Activated naive CD8-positive, alpha-beta T cell treated with anti-CD3 and anti-CD28 coated beads for 36 hours (primary cell): Measurements from ENCODE around the gene FGD5. TPM values are rescaled to one million over a fixed set of nuclear protein-coding genes. Genes with fewer than 3 reads are reported as not detected.

ENCODE experiments used
- DNase-seq: peaks from one replicate; pipeline ENCODE4 v3.0.0; 2021
- H3K27ac Mint-ChIP-seq: one replicate; pipeline ENCODE4 v1.8.0; 2022; ENCODE audit warnings: mild to moderate bottlenecking, moderate library complexity, mixed read lengths
- H3K27me3 Mint-ChIP-seq: one replicate; pipeline ENCODE4 v1.8.0; 2022; ENCODE audit warnings: mild to moderate bottlenecking, mixed read lengths
- H3K36me3 Mint-ChIP-seq: one replicate; pipeline ENCODE4 v1.8.0; 2021; ENCODE audit warnings: mild to moderate bottlenecking, mixed read lengths
- H3K4me1 Mint-ChIP-seq: one replicate; pipeline ENCODE4 v1.8.0; 2021; ENCODE audit warnings: mixed read lengths
- H3K4me3 Mint-ChIP-seq: one replicate; pipeline ENCODE4 v1.8.0; 2022; ENCODE audit warnings: mild to moderate bottlenecking, moderate library complexity, mixed read lengths
- H3K9me3 Mint-ChIP-seq: one replicate; pipeline ENCODE4 v1.8.0; 2022; ENCODE audit warnings: mixed read lengths
- total RNA-seq, 2 experiments: library from RNA; stranded (reverse); gene quantifications; one replicate each; pipeline ENCODE4 v1.2.3, GENCODE V29; 2021

The FGD5 gene
- total RNA-seq, 2 experiments from 2014 or later, result 0.22 to 0.27 TPM

DNA sequence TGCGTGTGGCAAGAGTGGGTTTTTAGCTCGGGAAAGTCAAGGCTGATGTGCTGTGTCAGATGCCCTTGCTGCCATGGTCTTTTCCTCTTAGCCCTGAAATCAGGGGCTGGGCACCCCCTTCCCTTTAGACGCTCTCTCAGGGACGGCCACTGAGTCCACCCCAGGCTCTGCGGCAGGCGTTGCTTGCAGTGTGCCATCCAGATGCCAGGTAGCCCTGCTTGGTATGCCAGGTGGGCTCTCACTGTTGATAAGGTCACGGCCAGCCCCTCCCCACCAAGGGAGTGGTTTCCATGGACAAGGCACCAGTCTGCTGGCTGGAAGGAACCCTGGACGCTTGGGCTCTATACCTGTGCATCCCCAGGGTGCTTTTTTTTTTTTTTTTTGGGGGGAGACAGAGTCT is 24.6 kb downstream of the FGD5 start:
- DNase-seq, result no peak
- Mint-ChIP-seq H3K9me3 (no peaks in the 10 kb centered on the region), H3K4me3 (no peak overlapping the region), H3K27me3 (no peaks in the 10 kb centered on the region), H3K27ac (no peak overlapping the region), H3K4me1 (peaks cover 7% of the 10 kb centered on the region), H3K36me3 (no peaks in the 10 kb centered on the region)

DNA sequence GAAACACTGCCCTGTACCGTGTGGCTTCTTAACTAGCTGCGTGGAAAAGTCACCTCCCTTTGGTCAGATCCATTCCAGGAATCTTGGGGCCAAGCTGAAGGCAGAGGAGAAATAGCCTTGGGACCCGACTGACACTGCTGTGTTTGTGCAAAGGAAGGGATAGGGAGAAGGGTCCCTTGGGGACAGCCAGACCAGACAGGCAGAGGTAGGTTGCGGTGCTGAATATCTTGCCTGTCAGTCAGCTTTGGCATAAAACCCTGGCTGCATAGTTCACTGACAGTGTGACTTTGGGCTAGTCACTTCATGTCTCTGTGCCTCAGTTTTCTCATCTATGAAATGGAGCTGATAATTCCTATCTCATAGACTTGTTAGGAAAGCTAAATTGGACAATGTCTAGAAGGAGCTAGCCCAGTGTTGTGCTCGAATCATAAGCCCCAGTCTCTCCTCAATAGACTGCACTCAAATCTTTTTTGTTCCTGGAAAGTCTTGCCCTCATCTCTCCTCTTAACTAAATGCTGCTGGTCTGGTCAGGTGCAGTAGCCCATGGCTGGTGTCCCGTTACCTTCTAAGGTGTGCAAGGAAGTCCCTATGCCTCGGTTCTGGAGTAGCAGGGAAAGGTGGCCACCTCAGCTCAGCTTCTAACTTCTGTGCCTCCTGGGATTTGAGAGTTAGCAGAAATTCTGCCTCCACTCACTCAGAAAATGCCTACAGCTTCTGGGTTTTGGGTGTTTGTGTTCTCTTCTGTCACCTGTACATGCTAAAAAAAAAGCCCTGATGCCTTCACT is 25.8 kb downstream of the FGD5 start:
- no peak for DNase-seq
- H3K4me3 Mint-ChIP-seq, result no peak overlapping the region
- no peak overlapping the region for H3K27ac Mint-ChIP-seq
- peaks cover 8% of the 10 kb centered on the region for H3K4me1 Mint-ChIP-seq
- H3K27me3 Mint-ChIP-seq, result no peaks in the 10 kb centered on the region
- no peaks in the 10 kb centered on the region for H3K36me3 Mint-ChIP-seq
- H3K9me3 Mint-ChIP-seq, result no peaks in the 10 kb centered on the region

DNA sequence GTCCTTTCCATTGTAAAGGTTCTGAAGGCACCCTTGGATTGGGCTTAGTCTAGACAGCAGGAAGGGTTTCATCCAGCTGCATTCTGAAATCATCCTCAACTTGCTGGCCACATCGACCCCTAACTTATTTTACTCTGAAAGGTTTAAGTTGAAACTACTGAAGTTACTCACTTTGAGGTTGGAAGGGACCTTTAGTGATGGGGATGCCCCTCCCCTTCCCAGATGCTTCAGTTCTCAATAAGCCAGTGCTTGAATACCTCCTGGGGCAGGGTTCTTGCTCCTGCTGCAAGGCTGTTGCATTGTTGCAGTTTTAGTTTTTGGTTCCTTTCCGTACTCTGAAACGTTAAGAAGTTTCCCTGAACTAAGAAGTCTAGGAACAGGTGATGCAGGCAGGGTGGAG is 26.4 kb downstream of the FGD5 start:
- Mint-ChIP-seq H3K27me3 (no peaks in the 10 kb centered on the region), H3K4me3 (no peak overlapping the region), H3K27ac (no peak overlapping the region), H3K36me3 (no peaks in the 10 kb centered on the region), H3K4me1 (peaks cover 9% of the 10 kb centered on the region), H3K9me3 (no peaks in the 10 kb centered on the region)
- DNase-seq, result no peak

DNA sequence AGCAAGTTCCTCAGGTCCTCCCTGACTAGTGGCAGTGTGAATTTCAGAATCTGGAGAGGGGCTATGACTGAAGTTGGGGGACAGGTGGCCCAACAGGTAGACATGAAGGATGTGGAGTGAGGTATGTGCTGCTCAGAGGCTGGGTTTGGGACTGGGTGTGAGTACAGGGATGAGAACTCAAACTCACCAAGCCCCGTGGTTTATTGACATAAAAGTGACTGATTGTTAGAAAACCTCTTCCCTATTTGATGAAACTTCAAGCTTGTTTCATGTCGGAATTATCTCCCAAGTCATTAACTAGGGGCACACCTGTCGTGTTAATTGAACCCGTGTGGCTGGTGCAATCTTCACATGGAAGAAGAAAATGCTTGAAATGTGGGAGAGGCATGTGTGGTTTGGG is 27.1 kb downstream of the FGD5 start:
- DNase-seq, result no peak
- H3K27me3 Mint-ChIP-seq, result no peaks in the 10 kb centered on the region
- no peak overlapping the region for H3K4me3 Mint-ChIP-seq
- no peaks in the 10 kb centered on the region for H3K36me3 Mint-ChIP-seq
- no peak overlapping the region for H3K27ac Mint-ChIP-seq
- peaks cover 9% of the 10 kb centered on the region for H3K4me1 Mint-ChIP-seq
- no peaks in the 10 kb centered on the region for H3K9me3 Mint-ChIP-seq

DNA sequence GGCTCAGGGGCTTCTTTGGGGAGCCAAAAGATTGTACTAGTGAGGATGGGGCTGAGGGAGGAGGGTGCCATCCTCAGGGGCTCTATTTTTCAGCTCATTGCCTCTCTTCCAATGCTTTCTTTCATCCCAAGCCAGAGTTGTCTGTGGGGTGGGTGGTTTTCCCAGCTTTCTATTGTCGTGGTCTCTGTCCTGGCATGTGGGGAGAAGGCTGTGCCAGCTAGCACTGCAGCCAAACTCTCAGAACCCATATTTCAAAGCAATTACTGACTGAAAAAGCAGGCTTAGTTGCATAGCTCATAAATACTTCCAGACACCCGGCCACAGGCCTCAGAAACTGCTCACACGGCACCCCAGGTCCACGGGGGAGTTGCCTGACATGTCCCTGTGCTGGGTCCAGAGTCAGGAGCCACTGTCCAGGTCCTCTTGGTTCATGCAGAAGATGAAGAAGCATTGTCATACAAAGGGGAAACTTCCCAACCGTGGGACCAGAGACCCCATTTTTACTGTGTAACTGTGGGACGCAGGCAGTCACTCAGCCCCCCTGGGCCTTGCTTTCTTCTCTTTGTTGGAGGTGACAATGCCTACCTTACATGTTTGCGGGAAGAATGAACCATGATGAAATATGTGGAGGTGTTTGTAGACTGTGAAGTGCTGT is 27.6 kb downstream of the FGD5 start:
- Mint-ChIP-seq H3K36me3 (no peaks in the 10 kb centered on the region), H3K4me3 (no peak overlapping the region), H3K27ac (no peak overlapping the region), H3K4me1 (peaks cover 9% of the 10 kb centered on the region), H3K27me3 (no peaks in the 10 kb centered on the region), H3K9me3 (no peaks in the 10 kb centered on the region)
- DNase-seq, result no peak

DNA sequence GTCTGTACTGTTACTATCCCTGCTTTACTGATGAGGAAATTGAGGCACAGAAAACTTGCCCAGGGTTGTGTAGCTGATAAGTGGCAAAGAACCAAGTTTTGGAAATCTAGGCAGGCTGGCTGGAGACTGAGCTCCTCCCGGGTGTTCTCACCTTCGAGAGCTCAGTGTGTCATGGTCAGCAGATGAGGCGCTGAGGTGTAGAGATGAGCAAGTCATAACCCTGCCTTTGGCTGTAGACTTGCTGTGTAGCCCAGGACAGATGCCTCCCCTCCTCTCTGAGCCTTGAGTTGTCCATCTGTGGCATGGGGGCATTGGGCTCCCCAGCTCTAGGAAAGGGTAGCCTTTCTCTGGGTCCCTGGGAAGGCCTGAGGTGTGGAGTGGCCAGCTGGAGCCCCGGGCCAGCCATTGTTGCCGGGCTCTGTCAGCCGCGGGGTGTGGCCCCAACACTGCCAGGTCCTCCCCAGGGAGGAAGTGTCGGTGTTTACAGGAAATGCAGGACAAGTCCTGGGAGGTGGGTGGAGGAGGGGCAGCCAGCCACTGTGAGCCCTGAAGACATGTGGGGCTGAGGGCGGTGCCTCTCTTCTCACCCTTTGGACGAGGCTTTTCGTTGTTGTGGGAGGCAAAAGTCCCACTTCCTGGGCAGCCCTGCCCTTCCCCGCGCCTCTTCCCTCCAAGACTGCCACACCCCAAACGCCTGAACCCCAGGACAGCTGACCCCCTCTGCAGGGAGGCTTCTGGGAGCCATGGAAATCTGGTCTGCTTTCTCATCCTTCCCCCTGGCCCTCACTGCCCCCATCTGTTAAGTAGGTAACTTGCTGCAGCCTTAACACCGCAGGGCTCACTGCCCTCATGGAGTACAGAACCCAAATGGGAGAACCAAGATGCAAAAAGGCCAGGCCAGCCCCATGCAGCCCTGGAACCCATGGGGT is 29.1 kb downstream of the FGD5 start:
- peaks cover 3% of the 10 kb centered on the region for H3K9me3 Mint-ChIP-seq
- H3K36me3 Mint-ChIP-seq, result no peaks in the 10 kb centered on the region
- no peak overlapping the region for H3K27ac Mint-ChIP-seq
- DNase-seq, result peak; percentile 11
- H3K4me3 Mint-ChIP-seq, result no peak overlapping the region
- H3K4me1 Mint-ChIP-seq, result peaks cover 9% of the 10 kb centered on the region
- no peaks in the 10 kb centered on the region for H3K27me3 Mint-ChIP-seq

DNA sequence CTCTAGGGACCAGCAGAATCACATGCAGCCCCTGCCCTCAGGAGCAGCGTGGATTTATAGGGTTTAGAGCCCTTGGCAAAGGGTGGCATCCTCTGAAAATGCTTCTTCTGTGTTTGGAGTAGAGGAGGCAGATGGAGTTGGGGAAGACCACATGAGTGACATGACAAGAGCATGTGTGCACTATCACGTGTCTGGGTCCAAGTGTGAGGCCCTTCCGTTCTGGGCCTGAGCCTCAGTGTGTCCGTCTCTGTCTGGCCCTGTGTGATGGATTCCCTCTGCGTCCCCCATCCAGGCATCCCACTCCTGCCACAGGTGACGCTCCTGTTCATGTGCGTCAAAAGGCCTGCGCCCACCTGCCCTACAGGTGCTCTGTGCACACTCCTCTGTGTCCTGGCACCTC is 30.1 kb downstream of the FGD5 start:
- no peak for DNase-seq
- peaks cover 3% of the 10 kb centered on the region for H3K9me3 Mint-ChIP-seq
- no peak overlapping the region for H3K27ac Mint-ChIP-seq
- no peak overlapping the region for H3K4me3 Mint-ChIP-seq
- no peaks in the 10 kb centered on the region for H3K27me3 Mint-ChIP-seq
- no peaks in the 10 kb centered on the region for H3K36me3 Mint-ChIP-seq
- peaks cover 9% of the 10 kb centered on the region for H3K4me1 Mint-ChIP-seq

DNA sequence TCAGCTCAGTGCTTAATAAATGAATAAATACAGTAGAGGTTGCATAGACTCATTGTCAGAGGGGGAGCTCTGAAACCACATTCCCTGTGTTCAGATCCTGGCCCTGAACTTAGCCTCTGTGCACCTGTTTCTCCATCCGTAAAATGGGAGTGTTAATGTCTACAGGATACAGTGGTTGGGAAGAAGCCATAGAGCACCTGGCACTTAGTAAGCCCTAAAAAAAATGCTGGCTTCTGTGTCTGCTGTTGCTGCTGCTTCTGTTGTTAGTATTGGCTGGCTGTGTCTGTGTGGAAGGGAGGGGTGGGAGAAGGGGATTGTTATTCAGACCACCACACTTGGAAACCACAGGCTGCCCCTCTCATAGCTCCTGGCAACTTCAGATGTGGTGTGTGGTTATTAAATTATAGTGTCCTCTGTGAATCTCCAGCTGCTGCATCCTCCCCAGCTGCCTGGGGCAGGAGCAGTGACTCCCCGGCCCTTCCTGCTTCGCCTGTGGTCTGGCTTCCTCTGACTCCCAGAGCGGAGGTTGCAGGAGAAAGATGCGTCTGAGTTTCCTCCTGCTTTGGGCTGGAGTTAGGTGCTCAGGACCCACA is 31.0 kb downstream of the FGD5 start:
- Mint-ChIP-seq H3K27me3 (no peaks in the 10 kb centered on the region), H3K4me3 (no peak overlapping the region), H3K27ac (no peak overlapping the region), H3K9me3 (peaks cover 3% of the 10 kb centered on the region), H3K36me3 (no peaks in the 10 kb centered on the region), H3K4me1 (peaks cover 9% of the 10 kb centered on the region)
- DNase-seq, result no peak

DNA sequence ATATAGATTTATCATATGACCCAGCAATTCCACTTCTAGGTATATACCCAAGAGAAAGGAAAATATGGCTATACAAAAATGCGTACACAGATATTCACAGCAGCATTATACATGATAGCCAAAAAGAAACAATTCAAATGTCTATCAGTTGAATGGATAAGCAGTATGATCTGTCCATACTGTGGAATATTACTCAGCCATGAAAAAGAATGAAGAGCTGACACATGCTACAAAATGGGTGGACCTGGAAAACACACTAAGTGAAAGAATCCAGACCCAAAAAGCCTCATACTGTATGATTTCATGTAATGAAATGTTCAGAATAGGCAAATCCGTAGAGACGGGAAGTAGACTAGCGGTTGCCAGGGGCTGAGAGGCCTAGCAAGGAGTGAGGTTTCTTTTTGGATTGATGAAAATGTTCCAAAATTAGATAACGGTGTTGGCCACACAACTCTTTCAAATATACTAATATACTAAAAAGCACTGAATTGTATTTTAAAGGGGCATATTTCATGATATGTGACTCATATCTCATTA is 33.4 kb downstream of the FGD5 start:
- H3K4me3 Mint-ChIP-seq, result no peak overlapping the region
- DNase-seq, result no peak
- peaks cover 6% of the 10 kb centered on the region for H3K9me3 Mint-ChIP-seq
- H3K4me1 Mint-ChIP-seq, result peaks cover 7% of the 10 kb centered on the region
- no peak overlapping the region for H3K27ac Mint-ChIP-seq
- no peaks in the 10 kb centered on the region for H3K36me3 Mint-ChIP-seq
- no peaks in the 10 kb centered on the region for H3K27me3 Mint-ChIP-seq

DNA sequence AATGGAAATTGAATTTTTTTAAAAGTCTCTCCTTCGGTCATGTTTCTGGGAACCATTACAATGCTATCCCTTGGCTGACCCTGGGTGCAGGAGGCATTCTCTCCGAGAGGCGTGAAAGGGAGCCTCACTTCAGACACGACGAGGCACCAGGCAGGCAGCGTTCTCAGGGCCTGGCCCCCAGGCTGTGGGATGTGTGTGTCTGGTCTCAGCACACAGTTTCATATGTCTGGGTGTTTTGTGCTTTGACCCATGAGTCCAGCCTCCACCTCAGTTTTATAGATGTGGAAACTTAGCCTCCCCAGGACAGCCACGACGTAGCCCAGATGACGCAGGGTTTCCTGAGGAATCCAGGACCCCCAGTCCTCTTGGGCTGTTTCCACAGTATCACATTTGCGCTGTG is 34.0 kb downstream of the FGD5 start:
- no peaks in the 10 kb centered on the region for H3K27me3 Mint-ChIP-seq

DNA sequence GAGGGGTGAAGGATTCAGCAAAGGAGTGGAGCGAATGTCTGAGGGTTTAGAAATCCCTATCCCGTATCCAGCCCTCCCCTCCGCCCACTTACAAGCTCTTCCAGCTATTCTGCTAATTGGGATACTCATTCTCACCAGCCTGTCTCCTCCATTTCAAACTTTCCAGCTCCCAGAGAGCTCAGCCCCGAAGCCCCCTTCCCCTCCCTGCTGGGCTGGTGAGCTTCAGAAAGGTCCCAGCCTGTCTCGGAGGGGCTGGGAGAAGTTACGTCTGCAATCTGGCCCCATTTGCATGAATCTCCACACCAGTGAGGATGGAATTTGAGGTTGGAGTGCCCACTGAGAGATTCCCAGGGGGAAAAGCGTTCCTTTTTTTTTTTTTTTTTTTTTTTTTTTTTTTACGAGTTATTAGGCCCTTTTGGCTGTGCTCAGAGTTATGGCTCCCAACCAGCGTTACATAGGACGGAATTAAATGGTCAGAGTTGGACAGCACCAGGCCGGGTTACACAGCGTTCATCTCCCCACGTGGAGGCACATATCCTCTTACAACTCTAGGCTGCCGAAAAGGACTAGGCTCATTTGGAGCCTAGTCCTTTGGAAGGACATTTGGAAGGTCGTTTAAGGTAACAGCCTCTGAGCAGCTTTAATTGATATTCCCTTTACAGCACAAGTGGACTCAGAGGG is 34.6 kb downstream of the FGD5 start:
- H3K36me3 Mint-ChIP-seq, result no peaks in the 10 kb centered on the region
- H3K9me3 Mint-ChIP-seq, result peaks cover 6% of the 10 kb centered on the region
- no peak for DNase-seq
- no peaks in the 10 kb centered on the region for H3K27me3 Mint-ChIP-seq
- H3K27ac Mint-ChIP-seq, result no peak overlapping the region
- no peak overlapping the region for H3K4me3 Mint-ChIP-seq
- peaks cover 2% of the 10 kb centered on the region for H3K4me1 Mint-ChIP-seq

More for the DNA sequence above, 34.0 kb downstream of the FGD5 start:
- H3K4me3 Mint-ChIP-seq, result no peak overlapping the region
- H3K4me1 Mint-ChIP-seq, result peaks cover 7% of the 10 kb centered on the region
- DNase-seq, result no peak
- H3K9me3 Mint-ChIP-seq, result peaks cover 6% of the 10 kb centered on the region
- H3K36me3 Mint-ChIP-seq, result no peaks in the 10 kb centered on the region
- no peak overlapping the region for H3K27ac Mint-ChIP-seq

DNA sequence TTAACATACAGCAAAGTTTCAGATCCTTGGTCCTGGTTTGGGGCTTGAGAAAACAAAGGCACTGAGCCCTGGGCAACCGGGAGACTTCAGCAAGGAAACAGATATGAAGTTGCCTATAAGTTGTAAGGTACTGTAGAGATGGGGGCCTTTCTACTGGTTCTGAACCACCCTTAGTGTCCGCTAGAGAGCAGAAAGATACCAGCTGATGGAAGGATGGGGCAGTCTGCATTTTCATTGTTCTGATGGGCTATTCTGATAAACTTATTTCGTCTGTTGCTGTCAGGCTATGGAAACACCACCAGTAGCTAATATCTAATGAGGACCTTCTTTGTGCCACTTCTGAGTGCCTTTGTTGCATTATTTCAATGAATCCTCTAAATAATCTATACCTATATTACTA is 38.7 kb downstream of the FGD5 start:
- Mint-ChIP-seq H3K27ac (no peak overlapping the region), H3K9me3 (peaks cover 3% of the 10 kb centered on the region), H3K36me3 (no peaks in the 10 kb centered on the region), H3K4me3 (no peak overlapping the region), H3K27me3 (no peaks in the 10 kb centered on the region), H3K4me1 (no peaks in the 10 kb centered on the region)
- DNase-seq, result no peak

DNA sequence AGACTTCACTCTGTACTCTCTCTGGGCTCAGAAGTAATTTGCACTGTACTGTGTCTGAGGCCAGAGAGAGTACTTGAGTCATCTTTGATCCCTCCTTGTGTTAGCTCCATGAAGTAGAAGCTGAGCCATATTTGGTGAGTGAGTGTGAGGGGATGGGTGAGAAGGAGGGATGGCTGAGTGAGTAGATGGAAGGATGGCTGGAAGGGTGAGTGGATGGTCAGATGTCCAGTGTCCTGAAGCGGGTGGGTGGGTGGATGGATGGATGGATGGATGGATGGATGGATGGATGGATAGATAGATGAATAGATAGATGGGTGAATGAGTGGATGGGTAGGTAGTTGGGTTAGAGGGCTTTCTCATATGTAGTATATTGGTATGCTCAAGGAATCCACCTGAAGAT is 39.3 kb downstream of the FGD5 start:
- Mint-ChIP-seq H3K9me3 (peaks cover 3% of the 10 kb centered on the region), H3K27ac (no peak overlapping the region), H3K4me3 (no peak overlapping the region), H3K27me3 (no peaks in the 10 kb centered on the region), H3K36me3 (no peaks in the 10 kb centered on the region), H3K4me1 (no peaks in the 10 kb centered on the region)
- DNase-seq, result no peak

DNA sequence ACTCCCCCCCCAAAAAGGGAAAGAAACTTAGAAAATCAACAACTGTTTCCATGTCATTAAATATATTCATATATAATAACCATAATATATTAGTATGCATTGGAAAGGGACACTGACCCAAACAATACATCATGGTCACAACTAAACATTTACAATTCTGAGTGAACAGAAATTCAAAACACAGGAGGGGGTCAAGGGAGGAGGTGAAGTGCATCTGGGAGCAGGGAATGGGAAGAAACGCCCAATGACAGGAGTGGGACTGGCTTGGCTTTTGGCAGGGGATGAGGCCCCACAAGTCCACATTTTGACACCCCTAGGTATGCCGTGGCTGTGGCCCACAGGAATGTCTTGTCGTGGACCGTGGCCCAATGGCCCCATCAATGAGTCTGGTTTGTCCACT is 41.1 kb downstream of the FGD5 start:
- DNase-seq, result no peak
- Mint-ChIP-seq H3K36me3 (no peaks in the 10 kb centered on the region), H3K4me1 (no peaks in the 10 kb centered on the region), H3K27me3 (no peaks in the 10 kb centered on the region), H3K9me3 (peaks cover 3% of the 10 kb centered on the region), H3K4me3 (no peak overlapping the region), H3K27ac (no peak overlapping the region)
